Neural progenitor cell (in vitro differentiated cells): ENCODE results near the gene GDF9. TPM values are rescaled to one million over a fixed set of nuclear protein-coding genes. Genes with fewer than 3 reads are reported as not detected.

Source experiments
- DNase-seq: peaks from one replicate; pipeline ENCODE4 v3.0.0-alpha.2; 2016; ENCODE audit warnings: low spot score
- H2AFZ ChIP-seq: fragments of 200-600 bp; sonication (generic); replicated peaks from 2 replicates; pipeline ENCODE4 v1.6.1; 2016; ENCODE audit warnings: antibody characterized with exemption
- H3F3A ChIP-seq: fragments of 200-600 bp; sonication (generic); 2 replicates; pipeline ENCODE4 v1.6.1; 2016; ENCODE audit warnings: antibody characterized with exemption, low read depth
- H3K27ac ChIP-seq: fragments of 200-600 bp; sonication (generic); 2 replicates; pipeline ENCODE4 v1.5.1; 2016; ENCODE audit warnings: mild to moderate bottlenecking
- H3K27me3 ChIP-seq: fragments of 200-600 bp; sonication (generic); 2 replicates; pipeline ENCODE4 v1.6.1; 2016; ENCODE audit warnings: mild to moderate bottlenecking, moderate library complexity
- H3K36me3 ChIP-seq: fragments of 200-600 bp; sonication (generic); 2 replicates; pipeline ENCODE4 v1.5.1; 2016
- H3K4me1 ChIP-seq: fragments of 200-600 bp; sonication (generic); 2 replicates; pipeline ENCODE4 v1.6.1; 2016; ENCODE audit warnings: mixed run types
- H3K4me2 ChIP-seq: fragments of 200-600 bp; sonication (generic); 2 replicates; pipeline ENCODE4 v1.6.1; 2016
- H3K4me3 ChIP-seq: fragments of 200-600 bp; sonication (generic); 2 replicates; pipeline ENCODE4 v1.5.1; 2016
- H3K79me2 ChIP-seq: fragments of 200-600 bp; sonication (generic); 2 replicates; pipeline ENCODE4 v1.6.1; 2016; ENCODE audit warnings: low read depth
- H3K9ac ChIP-seq: fragments of 200-600 bp; sonication (generic); 2 replicates; pipeline ENCODE4 v1.6.1; 2016
- H3K9me3 ChIP-seq: fragments of 200-600 bp; sonication (generic); 2 replicates; pipeline ENCODE4 v1.5.1; 2016; ENCODE audit warnings: low read depth
- H4K20me1 ChIP-seq: fragments of 200-600 bp; sonication (generic); 2 replicates; pipeline ENCODE4 v1.6.1; 2016; ENCODE audit warnings: low read depth
- H3K27ac Mint-ChIP-seq: 3 replicates; pipeline ENCODE4 v1.8.0; 2021; ENCODE audit warnings: mixed read lengths
- H3K27me3 Mint-ChIP-seq: 2 replicates; pipeline ENCODE4 v1.8.0; 2022; ENCODE audit warnings: low read depth, mild to moderate bottlenecking, inconsistent platforms, moderate library complexity, mixed read lengths; ENCODE audit not compliant: insufficient read depth
- H3K36me3 Mint-ChIP-seq: 3 replicates; pipeline ENCODE4 v1.8.0; 2021; ENCODE audit warnings: mixed read lengths
- H3K4me1 Mint-ChIP-seq: 3 replicates; pipeline ENCODE4 v1.8.0; 2021; ENCODE audit warnings: mixed read lengths
- H3K4me3 Mint-ChIP-seq: 3 replicates; pipeline ENCODE4 v1.8.0; 2021; ENCODE audit warnings: mild to moderate bottlenecking, moderate library complexity, mixed read lengths
- H3K9me3 Mint-ChIP-seq: 3 replicates; pipeline ENCODE4 v1.8.0; 2020; ENCODE audit warnings: mixed read lengths
- EZH2 ChIP-seq: fragments of 200-600 bp; sonication (generic); IDR thresholded peaks from 2 replicates; pipeline ENCODE4 v1.6.1; 2017; ENCODE audit warnings: antibody characterized with exemption, mild to moderate bottlenecking, moderate library complexity
- EZH2phosphoT487 ChIP-seq: fragments of 200-600 bp; sonication (generic); IDR thresholded peaks from 2 replicates; pipeline ENCODE4 v1.6.1; 2017; ENCODE audit warnings: antibody characterized with exemption
- total RNA-seq: library from RNA; depleted of rRNA; stranded (reverse); fragments of >200 nt; gene quantifications from 2 replicates; pipeline ENCODE4 v1.2.3, GENCODE V29; 2015; ENCODE audit warnings: low replicate concordance
- TF ChIP-seq, protein P1 (sequence below): fragments of 200-600 bp; sonication (generic); IDR thresholded peaks from 2 replicates; pipeline ENCODE4 v1.5.1; 2017; ENCODE audit warnings: antibody characterized with exemption, mild to moderate bottlenecking

The GDF9 gene
- total RNA-seq, 1 donor from 2014 or later: 0.82 TPM

DNA sequence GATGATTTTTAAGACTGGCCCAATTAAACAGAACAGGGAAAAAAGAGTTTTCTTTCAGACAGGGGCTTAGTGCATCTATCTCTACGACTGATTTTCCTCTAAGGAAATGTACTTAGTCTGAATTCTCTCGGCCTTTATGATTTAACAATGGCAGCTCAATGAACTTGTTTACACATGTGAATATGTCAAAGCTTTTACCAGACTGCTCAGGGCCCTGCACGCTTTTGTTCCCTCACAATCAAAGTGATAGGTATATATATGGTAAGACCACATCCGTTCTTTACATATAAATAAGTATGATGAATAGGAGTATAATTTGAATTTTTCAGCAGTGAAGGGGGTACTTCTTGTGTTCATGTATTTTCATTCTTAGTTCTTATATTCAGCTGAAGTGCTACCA lies 34.8 kb upstream of the GDF9 start:
- Histone ChIP-seq H3K4me2 (no peak overlapping the region), H3K9ac (no peak overlapping the region), H3K9me3 (no peaks in the 10 kb centered on the region), H3K36me3 (peaks cover 8% of the 10 kb centered on the region), H3K4me1 (no peaks in the 10 kb centered on the region), H4K20me1 (peaks cover 18% of the 10 kb centered on the region), H2AFZ (no peak overlapping the region), H3K4me3 (no peak overlapping the region), H3K27ac (no peak overlapping the region), H3K27me3 (no peaks in the 10 kb centered on the region), H3K79me2 (peaks cover 16% of the 10 kb centered on the region), H3F3A (no peaks in the 10 kb centered on the region)
- TF ChIP-seq EZH2phosphoT487 (no peak), EZH2 (no peak)
- TF ChIP-seq, protein P1, sequence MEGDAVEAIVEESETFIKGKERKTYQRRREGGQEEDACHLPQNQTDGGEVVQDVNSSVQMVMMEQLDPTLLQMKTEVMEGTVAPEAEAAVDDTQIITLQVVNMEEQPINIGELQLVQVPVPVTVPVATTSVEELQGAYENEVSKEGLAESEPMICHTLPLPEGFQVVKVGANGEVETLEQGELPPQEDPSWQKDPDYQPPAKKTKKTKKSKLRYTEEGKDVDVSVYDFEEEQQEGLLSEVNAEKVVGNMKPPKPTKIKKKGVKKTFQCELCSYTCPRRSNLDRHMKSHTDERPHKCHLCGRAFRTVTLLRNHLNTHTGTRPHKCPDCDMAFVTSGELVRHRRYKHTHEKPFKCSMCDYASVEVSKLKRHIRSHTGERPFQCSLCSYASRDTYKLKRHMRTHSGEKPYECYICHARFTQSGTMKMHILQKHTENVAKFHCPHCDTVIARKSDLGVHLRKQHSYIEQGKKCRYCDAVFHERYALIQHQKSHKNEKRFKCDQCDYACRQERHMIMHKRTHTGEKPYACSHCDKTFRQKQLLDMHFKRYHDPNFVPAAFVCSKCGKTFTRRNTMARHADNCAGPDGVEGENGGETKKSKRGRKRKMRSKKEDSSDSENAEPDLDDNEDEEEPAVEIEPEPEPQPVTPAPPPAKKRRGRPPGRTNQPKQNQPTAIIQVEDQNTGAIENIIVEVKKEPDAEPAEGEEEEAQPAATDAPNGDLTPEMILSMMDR: no peak
- no peak for DNase-seq
- Mint-ChIP-seq H3K36me3 (peaks cover 19% of the 10 kb centered on the region), H3K27me3 (no peaks in the 10 kb centered on the region), H3K27ac (no peak overlapping the region), H3K4me3 (no peak overlapping the region), H3K4me1 (no peaks in the 10 kb centered on the region), H3K9me3 (no peaks in the 10 kb centered on the region)

DNA sequence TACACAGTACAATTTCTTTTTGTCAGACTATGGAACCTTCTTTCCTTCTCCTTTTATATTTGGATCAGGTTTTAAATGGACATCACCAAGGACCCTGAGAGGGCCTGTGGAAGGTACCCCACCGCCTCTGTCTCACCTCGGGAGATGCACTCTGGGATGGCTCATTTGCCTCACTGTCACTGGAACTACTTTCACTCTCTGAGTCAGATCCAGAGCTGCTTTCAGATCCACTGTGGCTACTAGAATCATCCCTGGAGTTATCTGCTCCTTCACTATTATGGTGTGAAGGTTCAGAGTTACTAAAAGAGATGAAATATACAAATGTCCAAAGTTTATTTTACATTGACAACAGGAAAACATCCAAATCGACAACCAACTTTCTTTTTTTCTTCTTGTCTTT lies 31.8 kb upstream of the GDF9 start:
- H3K4me3 ChIP-seq: no peak overlapping the region
- H3K9ac ChIP-seq: no peak overlapping the region
- Mint-ChIP-seq H3K27me3 (no peaks in the 10 kb centered on the region), H3K4me3 (no peak overlapping the region), H3K27ac (no peak overlapping the region), H3K36me3 (peaks cover 32% of the 10 kb centered on the region), H3K9me3 (no peaks in the 10 kb centered on the region), H3K4me1 (no peaks in the 10 kb centered on the region)
- peaks cover 9% of the 10 kb centered on the region for H3K79me2 ChIP-seq
- no peaks in the 10 kb centered on the region for H4K20me1 ChIP-seq
- DNase-seq: no peak
- H2AFZ ChIP-seq: no peak overlapping the region
- TF ChIP-seq EZH2phosphoT487 (no peak), EZH2 (no peak)
- TF ChIP-seq, protein P1: no peak
- H3K36me3 ChIP-seq: peaks cover 16% of the 10 kb centered on the region
- H3K4me2 ChIP-seq: no peak overlapping the region
- no peaks in the 10 kb centered on the region for H3K4me1 ChIP-seq
- no peak overlapping the region for H3K27ac ChIP-seq
- no peaks in the 10 kb centered on the region for H3K9me3 ChIP-seq
- H3K27me3 ChIP-seq: no peaks in the 10 kb centered on the region
- H3F3A ChIP-seq: no peaks in the 10 kb centered on the region

DNA sequence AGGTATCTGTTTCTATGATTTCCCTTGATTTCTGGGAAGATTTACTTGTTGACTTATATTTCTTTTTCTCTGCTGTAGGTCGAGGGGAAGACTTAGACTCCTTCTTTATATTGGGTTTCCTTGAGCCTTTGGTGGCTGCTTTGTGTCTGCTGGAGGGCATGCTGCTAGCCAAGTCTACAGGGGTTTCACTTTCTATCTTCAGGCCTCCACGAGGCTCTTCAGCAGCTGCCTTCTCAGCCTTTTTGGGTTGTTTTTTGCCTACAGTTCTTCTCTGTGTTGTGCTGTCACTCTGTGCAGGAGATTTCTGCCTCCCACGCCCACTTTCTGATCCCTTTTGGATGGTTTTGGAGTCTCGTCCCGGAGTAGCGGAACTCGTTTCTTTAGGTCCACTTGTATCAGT lies 30.4 kb upstream of the GDF9 start:
- Histone ChIP-seq H3K27me3 (no peaks in the 10 kb centered on the region), H3K9ac (no peak overlapping the region), H3K79me2 (peaks cover 9% of the 10 kb centered on the region), H3K4me2 (no peak overlapping the region), H4K20me1 (peaks cover 4% of the 10 kb centered on the region), H3K27ac (no peak overlapping the region), H3K4me1 (no peaks in the 10 kb centered on the region), H3K36me3 (peaks cover 22% of the 10 kb centered on the region), H3F3A (peaks cover 7% of the 10 kb centered on the region), H3K4me3 (no peak overlapping the region), H2AFZ (no peak overlapping the region), H3K9me3 (no peaks in the 10 kb centered on the region)
- no peaks in the 10 kb centered on the region for H3K4me1 Mint-ChIP-seq
- H3K9me3 Mint-ChIP-seq: no peaks in the 10 kb centered on the region
- DNase-seq: no peak
- peaks cover 34% of the 10 kb centered on the region for H3K36me3 Mint-ChIP-seq
- TF ChIP-seq, protein P1: no peak
- H3K4me3 Mint-ChIP-seq: no peak overlapping the region
- H3K27me3 Mint-ChIP-seq: no peaks in the 10 kb centered on the region
- no peak overlapping the region for H3K27ac Mint-ChIP-seq
